ENCODE results near the gene TSR1. TPM values are rescaled to one million over a fixed set of nuclear protein-coding genes. Genes with fewer than 3 reads are reported as not detected.
A peak's percentile ranks its signal among the peaks of the same experiment; 100 is the strongest.

The TSR1 gene
- total RNA-seq, 1 experiment from 2014 or later = 74.3 TPM

DNA sequence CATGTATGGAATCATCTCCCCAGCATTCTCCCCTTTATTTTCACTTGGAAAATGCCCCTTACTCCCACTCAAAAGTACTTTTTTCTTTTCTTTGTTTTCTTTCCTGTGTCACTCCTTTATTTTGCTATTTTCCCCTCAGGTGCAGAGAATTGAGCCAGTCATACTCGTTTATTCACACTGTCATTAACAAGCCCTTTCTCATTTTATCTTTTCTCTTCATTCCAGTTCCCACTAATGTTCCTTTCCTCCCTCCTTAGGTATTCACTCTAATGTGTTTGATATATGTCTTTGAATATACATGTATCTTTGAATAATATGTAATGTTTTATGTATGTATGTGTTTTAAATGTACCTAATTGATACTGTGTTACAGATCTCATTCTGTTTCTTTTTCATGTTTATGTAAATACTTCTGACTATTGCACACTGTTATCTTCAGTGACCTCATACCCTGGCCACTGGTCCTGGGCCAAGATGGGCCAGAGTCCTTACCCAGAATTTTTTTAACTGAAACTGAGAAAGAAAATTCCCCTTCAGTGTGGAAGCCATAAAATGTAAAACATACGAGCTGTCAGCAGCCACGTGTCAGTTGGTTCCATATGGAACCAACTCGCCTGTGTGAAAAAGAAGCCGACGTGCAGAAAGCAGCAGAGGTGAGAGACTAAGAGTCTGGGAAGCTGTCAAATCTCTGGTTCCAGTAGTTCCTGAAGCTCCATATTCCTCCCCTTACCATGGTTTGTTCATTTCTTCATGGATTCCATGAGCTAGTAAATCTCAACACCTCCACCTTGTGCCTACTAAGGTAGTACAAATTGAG lies 26.7 kb downstream of the TSR1 start (continued):
- no peak for TF ChIP-seq ARID4B (CRISPR knock-in tag; IDR thresholded peaks at IDR 0.05; ENCODE audit: borderline replicate concordance)
- TF ChIP-seq, protein P1, sequence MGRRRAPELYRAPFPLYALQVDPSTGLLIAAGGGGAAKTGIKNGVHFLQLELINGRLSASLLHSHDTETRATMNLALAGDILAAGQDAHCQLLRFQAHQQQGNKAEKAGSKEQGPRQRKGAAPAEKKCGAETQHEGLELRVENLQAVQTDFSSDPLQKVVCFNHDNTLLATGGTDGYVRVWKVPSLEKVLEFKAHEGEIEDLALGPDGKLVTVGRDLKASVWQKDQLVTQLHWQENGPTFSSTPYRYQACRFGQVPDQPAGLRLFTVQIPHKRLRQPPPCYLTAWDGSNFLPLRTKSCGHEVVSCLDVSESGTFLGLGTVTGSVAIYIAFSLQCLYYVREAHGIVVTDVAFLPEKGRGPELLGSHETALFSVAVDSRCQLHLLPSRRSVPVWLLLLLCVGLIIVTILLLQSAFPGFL (CRISPR knock-in tag; IDR thresholded peaks at IDR 0.05; ENCODE audit: borderline replicate concordance) = no peak
- no peak for TF ChIP-seq ZNF121 (CRISPR knock-in tag; IDR thresholded peaks at IDR 0.05)

GRCh38 chr17:2304931-2305330 lies 31.3 kb downstream of the TSR1 start:
- DNase-seq (ENCODE audit: low spot score) = no peak
- peak overlapping the region; percentile 43; the same call in 1 of the 2 replicates for H3K27ac Mint-ChIP-seq
- CTCF ChIA-PET = interaction anchor here (0.6 to 1.7 kb wide), 2 partner anchors 10 to 77 kb away, joined by 3 to 9 read pairs; no protein-coding TSS in a partner anchor
- H3K4me3 Mint-ChIP-seq = peak overlapping the region; percentile 48
- TF ChIP-seq HMGXB4 (CRISPR knock-in tag; IDR thresholded peaks at IDR 0.05) (no peak), ETV6 (CRISPR knock-in tag; IDR thresholded peaks at IDR 0.05) (no peak), ARID4B (CRISPR knock-in tag; IDR thresholded peaks at IDR 0.05; ENCODE audit: borderline replicate concordance) (no peak), IRF2 (CRISPR knock-in tag; IDR thresholded peaks at IDR 0.05; ENCODE audit: borderline replicate concordance, low read depth) (no peak), SMAD3 (CRISPR knock-in tag; IDR thresholded peaks at IDR 0.05; ENCODE audit: borderline replicate concordance) (no peak), TP53 (CRISPR knock-in tag; IDR thresholded peaks at IDR 0.05) (no peak), NR2C2 (CRISPR knock-in tag; IDR thresholded peaks at IDR 0.05) (no peak), ZNF532 (CRISPR knock-in tag; IDR thresholded peaks at IDR 0.05; ENCODE audit: borderline replicate concordance) (no peak), TEAD4 (CRISPR knock-in tag; IDR thresholded peaks at IDR 0.05) (no peak)
- TF ChIP-seq, protein P2, sequence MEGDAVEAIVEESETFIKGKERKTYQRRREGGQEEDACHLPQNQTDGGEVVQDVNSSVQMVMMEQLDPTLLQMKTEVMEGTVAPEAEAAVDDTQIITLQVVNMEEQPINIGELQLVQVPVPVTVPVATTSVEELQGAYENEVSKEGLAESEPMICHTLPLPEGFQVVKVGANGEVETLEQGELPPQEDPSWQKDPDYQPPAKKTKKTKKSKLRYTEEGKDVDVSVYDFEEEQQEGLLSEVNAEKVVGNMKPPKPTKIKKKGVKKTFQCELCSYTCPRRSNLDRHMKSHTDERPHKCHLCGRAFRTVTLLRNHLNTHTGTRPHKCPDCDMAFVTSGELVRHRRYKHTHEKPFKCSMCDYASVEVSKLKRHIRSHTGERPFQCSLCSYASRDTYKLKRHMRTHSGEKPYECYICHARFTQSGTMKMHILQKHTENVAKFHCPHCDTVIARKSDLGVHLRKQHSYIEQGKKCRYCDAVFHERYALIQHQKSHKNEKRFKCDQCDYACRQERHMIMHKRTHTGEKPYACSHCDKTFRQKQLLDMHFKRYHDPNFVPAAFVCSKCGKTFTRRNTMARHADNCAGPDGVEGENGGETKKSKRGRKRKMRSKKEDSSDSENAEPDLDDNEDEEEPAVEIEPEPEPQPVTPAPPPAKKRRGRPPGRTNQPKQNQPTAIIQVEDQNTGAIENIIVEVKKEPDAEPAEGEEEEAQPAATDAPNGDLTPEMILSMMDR (IDR thresholded peaks at IDR 0.05) = no peak
- peaks cover 6% of the 10 kb centered on the region; the same call in 1 of the 2 replicates for H3K9me3 Mint-ChIP-seq
- H3K36me3 Mint-ChIP-seq = peaks cover 10% of the 10 kb centered on the region
- peaks cover 11% of the 10 kb centered on the region for H3K4me1 Mint-ChIP-seq
- ATAC-seq = no peak
- POLR2A ChIA-PET = no interaction called here
- peaks cover 4% of the 10 kb centered on the region for H3K27me3 Mint-ChIP-seq (ENCODE audit: low read depth)
